Measurements from ENCODE around the gene WIPF1. TPM values are rescaled to one million over a fixed set of nuclear protein-coding genes. Genes with fewer than 3 reads are reported as not detected.

WIPF1 gene
- total RNA-seq, 6 experiments from 2014 or later, result 5.0 to 15.3 (median 7.1) TPM

DNA sequence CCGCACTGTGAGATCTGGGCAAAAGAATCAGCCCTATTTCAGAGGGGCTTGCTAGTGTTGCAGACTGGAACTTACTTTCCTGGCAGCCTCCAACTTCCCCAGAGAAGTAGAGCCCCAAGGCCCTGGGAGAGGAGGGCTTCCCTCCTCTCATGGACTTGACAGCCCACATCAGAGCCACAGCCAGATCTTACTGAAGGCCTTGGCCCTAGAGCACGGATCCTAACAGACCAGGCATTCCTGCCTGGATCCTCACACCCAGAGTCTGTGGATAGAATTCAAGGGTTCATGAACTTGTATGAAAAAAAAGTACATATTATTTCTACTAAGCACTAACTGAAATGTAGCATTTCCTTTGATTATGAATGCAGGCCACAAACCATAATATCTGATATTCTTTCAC, 8.3 kb downstream of the WIPF1 start:
- TF ChIP-seq CTCF (IDR thresholded peaks at IDR 0.05) (no peak), POLR2A (IDR thresholded peaks at IDR 0.05) (no peak)
- ATAC-seq (no peak), DNase-seq (no peak)
- H3K27ac ChIP-seq, result peak overlapping the region in 1 of 3 donors; percentile 17
- no peaks in the 10 kb centered on the region for H3K27me3 ChIP-seq
- no peaks in the 10 kb centered on the region for H3K9me3 ChIP-seq
- 71% methylated on average over 1 of the region's 2 CpGs for WGBS (ENCODE audit: insufficient coverage, low coverage, low lambda C conversion rate, missing lambda C conversion rate)
- H3K36me3 ChIP-seq, result no peaks in the 10 kb centered on the region
- H3K4me1 ChIP-seq, result peaks cover 0 to 13% (median 6%) of the 10 kb centered on the region in 4 donors
- intact Hi-C loops (cut with DNase I), result no loop called here
- no peak overlapping the region for H3K4me3 ChIP-seq

GRCh38 chr2:174588463-174588862, 9.1 kb downstream of the WIPF1 start:
- H3K4me1 ChIP-seq, result peaks cover 0 to 13% (median 6%) of the 10 kb centered on the region in 4 donors
- TF ChIP-seq POLR2A (IDR thresholded peaks at IDR 0.05) (no peak), CTCF (IDR thresholded peaks at IDR 0.05) (no peak)
- H3K27ac ChIP-seq, result no peak overlapping the region
- ATAC-seq (no peak), DNase-seq (no peak)
- 73% methylated on average over 2 of the region's 2 CpGs for WGBS (ENCODE audit: insufficient coverage, low coverage, low lambda C conversion rate, missing lambda C conversion rate)
- no peaks in the 10 kb centered on the region for H3K36me3 ChIP-seq
- no peaks in the 10 kb centered on the region for H3K27me3 ChIP-seq
- no peaks in the 10 kb centered on the region for H3K9me3 ChIP-seq
- intact Hi-C loops (cut with DNase I), result no loop called here
- H3K4me3 ChIP-seq, result no peak overlapping the region

GRCh38 chr2:174587579-174587978, 10.0 kb downstream of the WIPF1 start:
- Histone ChIP-seq H3K27ac (no peak overlapping the region), H3K27me3 (no peaks in the 10 kb centered on the region), H3K9me3 (no peaks in the 10 kb centered on the region), H3K4me3 (no peak overlapping the region), H3K4me1 (peaks cover 0 to 13% (median 6%) of the 10 kb centered on the region in 4 donors), H3K36me3 (no peaks in the 10 kb centered on the region)
- WGBS (ENCODE audit: insufficient coverage, low coverage, low lambda C conversion rate, missing lambda C conversion rate), result 79% methylated on average over 4 of the region's 4 CpGs
- no peak for DNase-seq
- ATAC-seq, result no peak
- intact Hi-C loops (cut with DNase I), result no loop called here
- no peak for TF ChIP-seq CTCF (IDR thresholded peaks at IDR 0.05)
- TF ChIP-seq POLR2A (IDR thresholded peaks at IDR 0.05), result no peak

DNA sequence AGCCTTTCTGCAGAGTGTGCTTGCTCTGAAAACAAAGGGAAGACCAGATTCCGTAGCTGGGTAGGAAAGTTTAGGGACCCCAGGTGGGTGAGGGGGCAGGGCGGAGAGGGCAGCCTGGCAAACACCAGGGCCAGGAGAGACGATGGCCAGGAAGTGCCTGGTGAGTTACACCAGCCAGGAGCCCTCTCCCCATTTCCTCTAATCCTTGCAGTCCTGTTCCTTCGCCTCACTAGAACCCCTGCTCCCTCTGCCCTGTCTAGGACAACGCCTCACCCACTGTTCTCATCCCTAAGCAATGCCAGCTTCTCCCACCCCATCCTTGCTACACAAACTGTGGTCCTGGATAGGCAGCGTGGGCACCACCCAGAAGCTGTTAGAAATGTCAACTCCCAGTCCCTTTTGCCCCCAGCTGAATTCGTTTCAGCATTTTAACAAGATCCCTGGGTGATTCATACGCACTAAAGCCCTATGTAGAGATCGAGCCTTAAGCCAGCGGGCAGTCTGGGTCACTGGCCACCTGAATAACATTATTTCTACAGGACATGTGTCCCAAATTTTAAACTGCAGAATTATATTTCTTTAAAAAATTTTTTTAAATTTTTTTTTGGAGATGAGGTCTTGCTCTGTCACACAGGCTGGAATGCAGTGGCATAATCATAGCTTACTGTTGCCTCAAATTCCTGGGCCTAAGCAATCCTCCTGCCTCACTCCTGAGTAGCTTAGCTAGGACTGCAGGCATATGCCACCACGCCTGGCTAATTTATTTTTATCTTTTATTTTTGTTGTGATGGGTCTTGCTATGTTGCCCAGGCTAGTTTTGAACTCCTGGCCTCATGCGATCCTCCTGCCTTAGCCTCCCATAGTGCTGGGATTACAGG, 10.9 kb downstream of the WIPF1 start:
- Histone ChIP-seq H3K9me3 (no peaks in the 10 kb centered on the region), H3K27me3 (no peaks in the 10 kb centered on the region), H3K27ac (no peak overlapping the region), H3K36me3 (no peaks in the 10 kb centered on the region), H3K4me3 (no peak overlapping the region), H3K4me1 (peaks cover 0 to 13% (median 6%) of the 10 kb centered on the region in 4 donors)
- DNase-seq (no peak), ATAC-seq (no peak)
- intact Hi-C loops (cut with DNase I), result no loop called here
- 88% methylated on average over 12 of the region's 12 CpGs for WGBS (ENCODE audit: insufficient coverage, low coverage, low lambda C conversion rate, missing lambda C conversion rate)
- TF ChIP-seq POLR2A (IDR thresholded peaks at IDR 0.05) (no peak), CTCF (IDR thresholded peaks at IDR 0.05) (no peak)
